AG09319 (cell line): ENCODE results near the gene KCNT1.

ENCODE experiments used
- DNase-seq: peaks from one replicate; pipeline ENCODE4 v3.0.0-alpha.2; 2010; ENCODE audit warnings: low read depth; ENCODE audit errors: extremely low read depth
- TF ChIP-seq, protein P1 (sequence below): IDR thresholded peaks from 2 replicates; pipeline ENCODE4 v1.5.1; 2011; ENCODE audit warnings: low read depth, mild to moderate bottlenecking, inconsistent platforms, low read length, moderate library complexity

The KCNT1 gene

DNA sequence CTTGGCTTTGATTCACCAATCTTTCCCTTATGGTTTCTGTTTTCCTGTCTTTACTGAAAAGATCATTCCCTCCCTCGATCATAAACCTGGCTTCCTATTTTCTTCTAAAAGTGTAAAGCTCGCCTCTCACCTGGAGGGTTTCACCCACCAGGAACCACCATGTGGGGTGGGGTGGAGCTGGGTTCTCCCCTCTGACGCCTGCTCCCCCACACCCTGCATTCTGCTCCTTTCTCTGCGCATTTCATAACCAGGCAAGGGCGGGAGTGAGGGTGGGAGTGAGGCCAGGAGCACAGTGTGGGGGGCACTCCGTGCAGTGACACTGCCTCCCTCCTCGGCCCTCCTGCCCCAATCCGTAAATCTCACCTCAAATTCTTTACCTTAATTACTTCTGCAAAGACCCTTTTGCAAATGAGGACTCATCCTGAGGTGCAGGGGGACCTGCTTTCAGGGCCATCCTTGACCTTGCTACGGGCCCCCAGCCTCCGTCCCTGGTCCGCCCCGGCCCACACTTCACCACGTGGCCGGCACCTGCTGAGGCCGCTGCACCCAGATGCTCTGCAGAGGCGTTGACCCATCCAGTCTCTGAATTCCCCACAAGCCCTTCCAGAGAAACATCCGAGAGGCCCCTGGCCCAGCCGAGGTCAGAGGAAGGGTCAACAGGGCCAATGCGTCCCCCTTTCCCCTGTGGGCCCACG, 59.3 kb downstream of the KCNT1 start:
- TF ChIP-seq, protein P1, sequence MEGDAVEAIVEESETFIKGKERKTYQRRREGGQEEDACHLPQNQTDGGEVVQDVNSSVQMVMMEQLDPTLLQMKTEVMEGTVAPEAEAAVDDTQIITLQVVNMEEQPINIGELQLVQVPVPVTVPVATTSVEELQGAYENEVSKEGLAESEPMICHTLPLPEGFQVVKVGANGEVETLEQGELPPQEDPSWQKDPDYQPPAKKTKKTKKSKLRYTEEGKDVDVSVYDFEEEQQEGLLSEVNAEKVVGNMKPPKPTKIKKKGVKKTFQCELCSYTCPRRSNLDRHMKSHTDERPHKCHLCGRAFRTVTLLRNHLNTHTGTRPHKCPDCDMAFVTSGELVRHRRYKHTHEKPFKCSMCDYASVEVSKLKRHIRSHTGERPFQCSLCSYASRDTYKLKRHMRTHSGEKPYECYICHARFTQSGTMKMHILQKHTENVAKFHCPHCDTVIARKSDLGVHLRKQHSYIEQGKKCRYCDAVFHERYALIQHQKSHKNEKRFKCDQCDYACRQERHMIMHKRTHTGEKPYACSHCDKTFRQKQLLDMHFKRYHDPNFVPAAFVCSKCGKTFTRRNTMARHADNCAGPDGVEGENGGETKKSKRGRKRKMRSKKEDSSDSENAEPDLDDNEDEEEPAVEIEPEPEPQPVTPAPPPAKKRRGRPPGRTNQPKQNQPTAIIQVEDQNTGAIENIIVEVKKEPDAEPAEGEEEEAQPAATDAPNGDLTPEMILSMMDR: no peak
- no peak for DNase-seq

DNA sequence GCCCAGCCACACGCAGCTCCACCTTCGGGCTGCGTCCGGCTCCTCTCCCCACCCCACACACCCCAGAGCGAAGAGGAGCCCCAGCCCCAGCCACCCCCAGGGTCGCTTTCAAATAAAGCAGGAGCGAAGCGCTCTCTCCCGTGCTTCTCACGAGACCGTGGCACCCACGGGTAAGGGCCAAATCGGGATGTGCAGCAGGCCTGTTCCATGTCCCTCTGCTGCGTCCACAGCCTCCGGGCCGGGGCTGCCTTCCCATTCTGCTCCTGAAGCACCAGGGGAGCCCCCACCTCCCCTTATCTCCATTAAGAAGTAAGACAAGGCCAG, 59.8 kb downstream of the KCNT1 start:
- TF ChIP-seq, protein P1: no peak
- DNase-seq: no peak

DNA sequence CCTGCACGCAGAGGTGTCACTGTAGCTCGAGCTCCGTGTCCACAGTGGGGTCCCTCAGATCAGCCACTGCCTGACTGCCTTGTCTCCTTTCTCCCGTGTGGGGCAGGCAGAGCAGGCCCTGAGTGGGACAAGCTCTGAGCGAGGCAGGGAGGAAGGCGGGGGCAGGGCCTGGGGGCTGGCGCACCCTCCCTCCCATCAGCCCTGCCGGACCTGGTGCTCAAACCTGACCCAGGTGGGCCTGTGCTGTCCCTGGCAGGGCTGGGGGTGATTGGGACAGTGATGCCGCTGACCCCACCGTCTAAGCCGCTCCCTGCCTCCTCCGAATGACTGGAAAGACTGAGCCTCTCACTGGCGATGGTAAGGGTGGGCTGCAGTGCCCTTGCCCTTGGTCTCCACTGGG, 60.9 kb downstream of the KCNT1 start:
- TF ChIP-seq, protein P1: no peak
- DNase-seq: no peak

- DNase-seq: no peak
- TF ChIP-seq, protein P1: no peak
These were observed 61.9 kb downstream of the KCNT1 start for GRCh38 chr9:135763716-135764446.

GRCh38 chr9:135764731-135765130, 62.7 kb downstream of the KCNT1 start:
- TF ChIP-seq, protein P1: no peak
- no peak for DNase-seq

GRCh38 chr9:135765416-135765815, 63.4 kb downstream of the KCNT1 start:
- no peak for DNase-seq
- TF ChIP-seq, protein P1: no peak

DNA sequence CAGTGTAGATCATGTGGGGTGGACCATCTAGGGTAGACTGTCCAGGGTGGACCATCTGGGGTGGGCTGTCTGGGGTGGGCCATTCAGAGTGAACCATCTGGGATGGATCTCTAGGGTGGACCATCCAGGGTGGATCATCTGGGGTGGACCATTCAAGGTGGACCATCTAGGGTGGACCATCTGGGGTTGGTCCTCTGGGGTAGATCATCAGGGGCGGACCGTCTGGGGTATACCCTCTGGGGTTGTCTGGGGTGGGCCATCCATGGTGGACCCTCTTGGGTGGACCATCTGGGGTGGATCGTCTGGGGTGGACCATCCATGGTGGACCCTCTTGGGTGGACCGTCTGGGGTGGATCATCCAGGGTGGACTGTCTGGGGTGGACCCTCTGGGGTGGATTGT, 64.3 kb downstream of the KCNT1 start:
- DNase-seq: no peak
- TF ChIP-seq, protein P1: no peak
